ENCODE data around the gene UCN3.

UCN3 gene

GRCh38 chr10:5346881-5347280, 17.9 kb upstream of the UCN3 start:
- Histone ChIP-seq H3K27ac (ENCODE audit: low read depth, low read length) (no peak overlapping the region), H3K4me1 (ENCODE audit: control insufficient read depth, insufficient read depth, low read length) (no peaks in the 10 kb centered on the region), H3K9ac (ENCODE audit: low read length) (no peak overlapping the region), H3K27me3 (ENCODE audit: control insufficient read depth, insufficient read depth, low read length) (no peaks in the 10 kb centered on the region), H3K4me3 (ENCODE audit: low read length) (no peak overlapping the region), H3K36me3 (ENCODE audit: control insufficient read depth, insufficient read depth, low read length) (no peaks in the 10 kb centered on the region)

GRCh38 chr10:5349362-5349761, 15.4 kb upstream of the UCN3 start:
- Histone ChIP-seq H3K9ac (ENCODE audit: low read length) (no peak overlapping the region), H3K27me3 (ENCODE audit: control insufficient read depth, insufficient read depth, low read length) (no peaks in the 10 kb centered on the region), H3K4me1 (ENCODE audit: control insufficient read depth, insufficient read depth, low read length) (no peaks in the 10 kb centered on the region), H3K27ac (ENCODE audit: low read depth, low read length) (no peak overlapping the region), H3K36me3 (ENCODE audit: control insufficient read depth, insufficient read depth, low read length) (no peaks in the 10 kb centered on the region), H3K4me3 (ENCODE audit: low read length) (no peak overlapping the region)

GRCh38 chr10:5354068-5354467, 10.7 kb upstream of the UCN3 start:
- no peaks in the 10 kb centered on the region for H3K36me3 ChIP-seq (ENCODE audit: control insufficient read depth, insufficient read depth, low read length)
- H3K27ac ChIP-seq (ENCODE audit: low read depth, low read length), result no peak overlapping the region
- H3K27me3 ChIP-seq (ENCODE audit: control insufficient read depth, insufficient read depth, low read length), result no peaks in the 10 kb centered on the region
- no peak overlapping the region for H3K4me3 ChIP-seq (ENCODE audit: low read length)
- H3K4me1 ChIP-seq (ENCODE audit: control insufficient read depth, insufficient read depth, low read length), result no peaks in the 10 kb centered on the region
- H3K9ac ChIP-seq (ENCODE audit: low read length), result no peak overlapping the region

DNA sequence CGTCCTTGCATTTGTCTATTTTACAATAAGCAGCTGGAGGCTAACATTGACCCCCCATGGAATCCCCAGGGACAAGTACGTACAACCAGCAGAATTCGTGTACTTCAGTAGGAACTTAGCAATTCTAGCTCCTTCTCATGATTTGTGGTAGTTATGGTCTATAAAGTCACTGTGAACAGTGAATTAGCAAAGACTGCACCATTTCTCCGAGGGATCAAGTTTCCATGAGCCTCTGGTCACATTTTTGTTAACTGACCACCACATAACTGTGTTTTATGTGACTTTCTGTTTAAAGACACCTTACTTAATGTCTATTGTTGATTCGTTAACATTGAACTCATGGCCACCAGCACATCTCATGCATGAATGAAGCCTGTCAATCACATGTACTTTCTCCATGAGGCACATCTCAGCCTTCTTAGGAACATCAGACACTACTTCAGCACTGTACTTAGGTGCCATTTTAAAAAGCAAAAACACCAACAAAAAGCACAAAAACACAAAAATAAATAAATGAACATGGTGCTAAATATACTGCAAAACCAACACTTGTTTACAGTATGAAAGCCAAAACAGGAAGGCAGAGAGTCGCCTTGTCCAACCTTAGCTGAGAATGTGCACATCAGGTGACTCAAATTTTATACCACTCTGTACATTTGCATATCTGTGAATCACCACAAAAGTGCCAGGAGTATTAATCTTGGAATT, 9.0 kb upstream of the UCN3 start:
- Histone ChIP-seq H3K4me1 (ENCODE audit: control insufficient read depth, insufficient read depth, low read length) (no peaks in the 10 kb centered on the region), H3K4me3 (ENCODE audit: low read length) (no peak overlapping the region), H3K27me3 (ENCODE audit: control insufficient read depth, insufficient read depth, low read length) (no peaks in the 10 kb centered on the region), H3K27ac (ENCODE audit: low read depth, low read length) (no peak overlapping the region), H3K9ac (ENCODE audit: low read length) (no peak overlapping the region), H3K36me3 (ENCODE audit: control insufficient read depth, insufficient read depth, low read length) (no peaks in the 10 kb centered on the region)

- no peaks in the 10 kb centered on the region for H3K4me1 ChIP-seq (ENCODE audit: control insufficient read depth, insufficient read depth, low read length)
- H3K27me3 ChIP-seq (ENCODE audit: control insufficient read depth, insufficient read depth, low read length), result no peaks in the 10 kb centered on the region
- no peaks in the 10 kb centered on the region for H3K36me3 ChIP-seq (ENCODE audit: control insufficient read depth, insufficient read depth, low read length)
- no peak overlapping the region for H3K27ac ChIP-seq (ENCODE audit: low read depth, low read length)
- no peak overlapping the region for H3K4me3 ChIP-seq (ENCODE audit: low read length)
- no peak overlapping the region for H3K9ac ChIP-seq (ENCODE audit: low read length)
These were observed 8.4 kb upstream of the UCN3 start for GRCh38 chr10:5356302-5356763.

DNA sequence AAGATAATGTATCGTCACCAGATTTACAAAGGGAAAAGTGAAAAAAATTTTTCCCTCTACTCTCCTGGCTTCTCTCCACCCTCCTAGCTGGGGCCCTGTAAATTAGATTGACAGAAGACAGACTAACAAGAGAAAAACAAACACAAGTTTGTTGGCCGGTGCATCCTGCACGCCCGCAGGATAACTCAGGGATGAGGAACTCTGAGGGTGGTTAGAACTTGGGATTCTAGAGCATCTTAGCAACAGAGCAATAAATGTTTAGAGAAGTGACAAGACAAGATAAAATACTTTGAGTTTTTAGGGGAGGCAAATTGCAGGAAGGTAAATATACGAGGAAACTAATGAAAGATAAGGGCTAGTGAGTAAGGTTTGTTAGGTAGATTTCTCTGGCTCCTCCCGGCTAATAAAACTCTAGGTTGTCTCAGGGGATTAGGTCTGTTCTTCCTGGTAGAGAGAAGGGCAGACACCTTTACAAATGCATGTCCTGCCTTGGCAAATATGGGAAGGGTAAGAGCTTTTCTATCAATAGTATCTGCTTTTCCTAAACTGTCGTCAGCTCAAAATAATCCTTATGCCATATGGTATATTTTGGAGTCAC, 4.3 kb upstream of the UCN3 start:
- peaks cover 7% of the 10 kb centered on the region for H3K27me3 ChIP-seq (ENCODE audit: control insufficient read depth, insufficient read depth, low read length)
- H3K4me3 ChIP-seq (ENCODE audit: low read length), result no peak overlapping the region
- H3K4me1 ChIP-seq (ENCODE audit: control insufficient read depth, insufficient read depth, low read length), result no peaks in the 10 kb centered on the region

GRCh38 chr10:5361966-5362365, 2.8 kb upstream of the UCN3 start:
- H3K9ac ChIP-seq (ENCODE audit: low read length), result no peak overlapping the region
- H3K36me3 ChIP-seq (ENCODE audit: control insufficient read depth, insufficient read depth, low read length), result no peaks in the 10 kb centered on the region
- H3K27ac ChIP-seq (ENCODE audit: low read depth, low read length), result no peak overlapping the region
- no peaks in the 10 kb centered on the region for H3K4me1 ChIP-seq (ENCODE audit: control insufficient read depth, insufficient read depth, low read length)
- H3K27me3 ChIP-seq (ENCODE audit: control insufficient read depth, insufficient read depth, low read length), result peaks cover 7% of the 10 kb centered on the region
- H3K4me3 ChIP-seq (ENCODE audit: low read length), result no peak overlapping the region

More for the DNA sequence above, 4.3 kb upstream of the UCN3 start:
- H3K36me3 ChIP-seq (ENCODE audit: control insufficient read depth, insufficient read depth, low read length), result no peaks in the 10 kb centered on the region
- H3K9ac ChIP-seq (ENCODE audit: low read length), result no peak overlapping the region
- no peak overlapping the region for H3K27ac ChIP-seq (ENCODE audit: low read depth, low read length)

GRCh38 chr10:5362873-5363272, 1.9 kb upstream of the UCN3 start:
- peaks cover 7% of the 10 kb centered on the region for H3K27me3 ChIP-seq (ENCODE audit: control insufficient read depth, insufficient read depth, low read length)
- no peak overlapping the region for H3K27ac ChIP-seq (ENCODE audit: low read depth, low read length)
- no peaks in the 10 kb centered on the region for H3K4me1 ChIP-seq (ENCODE audit: control insufficient read depth, insufficient read depth, low read length)
- no peaks in the 10 kb centered on the region for H3K36me3 ChIP-seq (ENCODE audit: control insufficient read depth, insufficient read depth, low read length)
- no peak overlapping the region for H3K4me3 ChIP-seq (ENCODE audit: low read length)
- no peak overlapping the region for H3K9ac ChIP-seq (ENCODE audit: low read length)

DNA sequence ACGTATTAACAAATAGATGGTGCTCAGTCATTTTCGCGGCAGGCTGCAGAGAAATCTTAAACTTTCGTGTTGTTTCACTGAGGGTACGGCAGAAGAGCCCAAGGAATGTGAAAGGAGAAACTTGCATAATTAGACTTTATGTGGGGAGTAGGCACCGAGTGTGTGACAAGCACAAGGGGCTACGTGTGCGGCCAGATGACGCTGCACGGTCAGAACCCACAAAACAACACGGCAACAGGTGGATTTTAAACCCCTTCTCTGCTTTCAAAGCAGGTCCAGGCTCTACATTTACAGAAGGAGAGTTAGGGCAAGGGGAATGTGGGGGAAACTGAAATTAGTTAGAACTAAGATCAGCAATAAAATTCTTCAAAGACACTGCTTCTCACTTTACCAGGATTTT, 392 bp upstream of the UCN3 start:
- no peak overlapping the region for H3K4me3 ChIP-seq (ENCODE audit: low read length)
- H3K9ac ChIP-seq (ENCODE audit: low read length), result no peak overlapping the region
- no peak overlapping the region for H3K27ac ChIP-seq (ENCODE audit: low read depth, low read length)
- H3K36me3 ChIP-seq (ENCODE audit: control insufficient read depth, insufficient read depth, low read length), result no peaks in the 10 kb centered on the region
- H3K27me3 ChIP-seq (ENCODE audit: control insufficient read depth, insufficient read depth, low read length), result peaks cover 7% of the 10 kb centered on the region
- no peaks in the 10 kb centered on the region for H3K4me1 ChIP-seq (ENCODE audit: control insufficient read depth, insufficient read depth, low read length)

- no peaks in the 10 kb centered on the region for H3K36me3 ChIP-seq (ENCODE audit: control insufficient read depth, insufficient read depth, low read length)
- no peaks in the 10 kb centered on the region for H3K4me1 ChIP-seq (ENCODE audit: control insufficient read depth, insufficient read depth, low read length)
- no peak overlapping the region for H3K9ac ChIP-seq (ENCODE audit: low read length)
- H3K4me3 ChIP-seq (ENCODE audit: low read length), result no peak overlapping the region
- no peak overlapping the region for H3K27ac ChIP-seq (ENCODE audit: low read depth, low read length)
- H3K27me3 ChIP-seq (ENCODE audit: control insufficient read depth, insufficient read depth, low read length), result peaks cover 7% of the 10 kb centered on the region
These were observed 1.2 kb downstream of the UCN3 start for GRCh38 chr10:5365928-5366327.

GRCh38 chr10:5369362-5370158, 4.8 kb downstream of the UCN3 start:
- Histone ChIP-seq H3K27ac (ENCODE audit: low read depth, low read length) (no peak overlapping the region), H3K4me1 (ENCODE audit: control insufficient read depth, insufficient read depth, low read length) (no peaks in the 10 kb centered on the region), H3K36me3 (ENCODE audit: control insufficient read depth, insufficient read depth, low read length) (no peaks in the 10 kb centered on the region), H3K27me3 (ENCODE audit: control insufficient read depth, insufficient read depth, low read length) (no peaks in the 10 kb centered on the region), H3K4me3 (ENCODE audit: low read length) (no peak overlapping the region), H3K9ac (ENCODE audit: low read length) (no peak overlapping the region)

DNA sequence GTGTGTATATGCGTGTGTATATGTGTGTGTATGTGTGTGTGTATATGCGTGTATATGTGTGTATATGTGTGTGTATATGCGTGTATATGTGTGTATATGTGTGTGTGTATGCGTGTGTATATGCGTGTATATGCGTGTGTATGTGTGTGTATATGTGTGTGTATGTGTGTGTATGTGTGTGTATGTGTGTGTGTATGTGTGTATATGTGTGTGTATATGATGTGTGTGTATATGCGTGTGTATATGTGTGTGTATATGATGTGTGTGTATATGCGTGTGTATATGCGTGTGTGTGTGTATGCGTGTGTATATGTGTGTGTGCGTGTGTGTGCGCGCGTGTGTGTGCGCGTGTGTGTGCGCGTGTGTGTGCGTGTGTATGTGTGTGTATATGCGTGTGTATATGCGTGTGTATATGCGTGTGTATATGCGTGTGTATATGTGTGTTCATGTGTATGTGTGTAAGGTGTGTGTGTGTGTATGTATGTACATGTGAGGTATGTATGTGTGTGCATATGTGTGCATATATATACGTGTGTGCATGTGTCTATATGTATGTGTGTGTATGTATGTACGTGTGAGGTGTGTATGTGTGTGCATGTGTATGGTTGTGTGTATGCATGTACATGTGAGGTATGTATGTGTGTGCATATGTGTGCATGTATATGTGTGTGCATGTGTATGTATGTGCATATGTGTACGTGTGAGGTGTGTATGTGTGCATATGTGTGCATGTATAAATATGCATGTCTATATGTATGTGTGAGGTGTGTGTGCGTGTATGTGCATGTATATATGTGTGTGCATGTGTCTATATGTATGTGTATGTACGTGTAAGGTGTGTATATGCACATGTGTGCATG, 6.0 kb downstream of the UCN3 start:
- H3K9ac ChIP-seq (ENCODE audit: low read length), result no peak overlapping the region
- no peaks in the 10 kb centered on the region for H3K27me3 ChIP-seq (ENCODE audit: control insufficient read depth, insufficient read depth, low read length)
- no peak overlapping the region for H3K27ac ChIP-seq (ENCODE audit: low read depth, low read length)
- no peaks in the 10 kb centered on the region for H3K4me1 ChIP-seq (ENCODE audit: control insufficient read depth, insufficient read depth, low read length)
- no peaks in the 10 kb centered on the region for H3K36me3 ChIP-seq (ENCODE audit: control insufficient read depth, insufficient read depth, low read length)
- H3K4me3 ChIP-seq (ENCODE audit: low read length), result no peak overlapping the region
